SK-N-SH (cell line): ENCODE data around the gene EDIL3. TPM values are rescaled to one million over a fixed set of nuclear protein-coding genes. Genes with fewer than 3 reads are reported as not detected.

Source experiments
- CTCF ChIA-PET: fragments of 300-600, 350-600 bp; formaldehyde crosslinking; extraction: SDS; loops from one replicate; lab custom pipeline; 2021; lab: Yijun Ruan, JAX
- POLR2A ChIA-PET: fragments of 350-600 bp; sonication (Branson Sonifier 250); formaldehyde crosslinking; extraction: SDS; loops from one replicate; lab custom pipeline; 2020; ENCODE audit warnings: antibody characterized with exemption, inconsistent platforms; lab: Yijun Ruan, JAX
- DNase-seq: peaks from one replicate; pipeline ENCODE4 v3.0.0; 2012
- H2AFZ ChIP-seq: fragments of 200-600 bp; sonication (generic); 2 replicates; pipeline ENCODE4 v1.8.1; 2016; ENCODE audit warnings: antibody characterized with exemption, mild to moderate bottlenecking, low read depth
- H3F3A ChIP-seq: fragments of 200-600 bp; sonication (generic); replicated peaks from 2 replicates; pipeline ENCODE3; 2016; ENCODE audit warnings: antibody characterized with exemption, mild to moderate bottlenecking; ENCODE audit not compliant: insufficient read depth
- H3K27ac ChIP-seq, 2 experiments: fragments of 200-500 bp in 1 of 2; fragments of 200-600 bp in 1 of 2; sonication (Bioruptor generic) in 1 of 2; sonication (generic), shearing (Covaris generic) in 1 of 2; 2 replicates each; pipeline versions ENCODE4 v1.5.1 to v1.6.1; 2014 to 2016; ENCODE audit warnings: low read depth in 2 of 2, inconsistent platforms in 1 of 2, low read length in 1 of 2, mild to moderate bottlenecking in 1 of 2, mixed read lengths in 1 of 2
- H3K27me3 ChIP-seq: fragments of 200-600 bp; sonication (generic), shearing (Covaris generic); 2 replicates; pipeline ENCODE4 v1.6.1; 2016; ENCODE audit warnings: mixed run types; ENCODE audit not compliant: insufficient read depth
- H3K36me3 ChIP-seq, 2 experiments: fragments of 200-500 bp in 1 of 2; fragments of 200-600 bp in 1 of 2; sonication (Bioruptor generic) in 1 of 2; sonication (generic) in 1 of 2; replicated peaks in 1 of 2; 2 replicates each; pipeline versions ENCODE3 to v1.5.1; 2014 to 2016; ENCODE audit warnings: low read length in 1 of 2, mild to moderate bottlenecking in 1 of 2; ENCODE audit not compliant: insufficient read depth in 2 of 2, control insufficient read depth in 1 of 2
- H3K4me1 ChIP-seq, 2 experiments: fragments of 200-500 bp in 1 of 2; fragments of 200-600 bp in 1 of 2; sonication (Bioruptor generic) in 1 of 2; sonication (generic), shearing (Covaris generic) in 1 of 2; 2 replicates each; pipeline versions ENCODE4 v1.5.1 to v1.6.1; 2014 to 2016; ENCODE audit warnings: low read depth in 1 of 2, low read length in 1 of 2, mixed run types in 1 of 2; ENCODE audit not compliant: insufficient read depth in 2 of 2, control insufficient read depth in 1 of 2
- H3K4me2 ChIP-seq: fragments of 200-600 bp; sonication (generic), shearing (Covaris generic); 2 replicates; pipeline ENCODE4 v1.6.1; 2017; ENCODE audit warnings: mixed run types
- H3K4me3 ChIP-seq, 2 experiments: fragments of 200-500 bp in 1 of 2; fragments of 200-600 bp in 1 of 2; sonication (Bioruptor generic) in 1 of 2; sonication (generic), shearing (Covaris generic) in 1 of 2; 2 replicates each; pipeline versions ENCODE4 v1.5.1 to v1.8.1; 2014 to 2016; ENCODE audit warnings: low read depth in 2 of 2, inconsistent platforms in 1 of 2, low read length in 1 of 2, mild to moderate bottlenecking in 1 of 2, mixed read lengths in 1 of 2, moderate library complexity in 1 of 2
- H3K79me2 ChIP-seq: fragments of 200-600 bp; sonication (generic); 2 replicates; pipeline ENCODE4 v1.8.1; 2017; ENCODE audit warnings: mild to moderate bottlenecking; ENCODE audit not compliant: insufficient read depth
- H3K9ac ChIP-seq: fragments of 200-600 bp; sonication (generic); 2 replicates; pipeline ENCODE4 v1.6.1; 2017; ENCODE audit warnings: mixed run types
- H3K9me2 ChIP-seq: fragments of 200-600 bp; sonication (generic); 2 replicates; pipeline ENCODE4 v1.6.1; 2017; ENCODE audit warnings: mixed run types
- H3K9me3 ChIP-seq: fragments of 200-600 bp; sonication (generic); 2 replicates; pipeline ENCODE4 v1.6.1; 2017; ENCODE audit warnings: mixed run types, mild to moderate bottlenecking, moderate library complexity
- H4K20me1 ChIP-seq: fragments of 200-600 bp; sonication (generic); 2 replicates; pipeline ENCODE4 v1.6.1; 2017; ENCODE audit warnings: mild to moderate bottlenecking, mixed run types; ENCODE audit not compliant: insufficient read depth
- CTCF ChIP-seq: fragments of 200-600 bp; sonication (generic); IDR thresholded peaks from 2 replicates; pipeline ENCODE4 v1.6.1; 2017; ENCODE audit warnings: antibody characterized with exemption, mild to moderate bottlenecking, moderate library complexity
- EP300 ChIP-seq, 2 experiments: IDR thresholded peaks; 2 replicates each; pipeline versions ENCODE4 v1.4.0 to v1.6.1; 2012; ENCODE audit warnings: borderline replicate concordance in 1 of 2, low read depth in 1 of 2, low read length in 1 of 2
- EZH2phosphoT487 ChIP-seq: fragments of 200-600 bp; sonication (generic); IDR thresholded peaks from 2 replicates; pipeline ENCODE4 v1.6.1; 2017; ENCODE audit warnings: low read depth, mixed run types, mild to moderate bottlenecking, antibody characterized with exemption, moderate library complexity, borderline replicate concordance
- MEF2A ChIP-seq: IDR thresholded peaks from 2 replicates; pipeline ENCODE4 v1.4.0; 2012; ENCODE audit warnings: low read depth, borderline replicate concordance
- MXI1 ChIP-seq: IDR thresholded peaks from 2 replicates; pipeline ENCODE4 v1.6.1; 2012; ENCODE audit warnings: mild to moderate bottlenecking, low read depth, low read length, improper control_type of control experiment
- RAD21 ChIP-seq: IDR thresholded peaks from 2 replicates; pipeline ENCODE4 v1.6.1; 2012; ENCODE audit warnings: mild to moderate bottlenecking, low read length
- RCOR1 ChIP-seq: fragments of 150-350 bp; IDR thresholded peaks from 2 replicates; pipeline ENCODE4 v1.6.1; 2017; ENCODE audit warnings: antibody characterized with exemption, low read length
- RFX5 ChIP-seq: IDR thresholded peaks from 2 replicates; pipeline ENCODE4 v1.6.1; 2012; ENCODE audit warnings: mild to moderate bottlenecking, improper control_type of control experiment, low read length
- TCF12 ChIP-seq: IDR thresholded peaks from 2 replicates; pipeline ENCODE4 v1.4.0; 2012
- USF2 ChIP-seq: fragments of 150-350 bp; IDR thresholded peaks from 2 replicates; pipeline ENCODE4 v1.6.1; 2017; ENCODE audit warnings: antibody characterized with exemption, low read length, low read depth, borderline replicate concordance
- WGBS: methylation state at CpG from one replicate; pipeline ENCODE4 v1.1.6; 2017; ENCODE audit warnings: low lambda C conversion rate; 5-methylcytosine and 5-hydroxymethylcytosine counted together
- polyA plus RNA-seq, 3 experiments: library from polyadenylated mRNA; depleted of rRNA; stranded (reverse); fragments of >200 nt; gene quantifications; 2 replicates each; pipeline ENCODE4 v1.2.3, GENCODE V29; 2012
- TF ChIP-seq, protein P1 (sequence below): IDR thresholded peaks from 2 replicates; pipeline ENCODE4 v1.4.0; 2012; ENCODE audit warnings: low read depth, borderline replicate concordance

The EDIL3 gene
- polyA plus RNA-seq, 1 of the 3 experiments (the other 2 are of a cell fraction), result 51.5 TPM

GRCh38 chr5:84260140-84260539 is 124.5 kb downstream of the EDIL3 start:
- H3K9me3 ChIP-seq, result no peaks in the 10 kb centered on the region
- peaks cover 5% of the 10 kb centered on the region for H3F3A ChIP-seq
- no peak overlapping the region for H3K9ac ChIP-seq
- no peaks in the 10 kb centered on the region for H3K27me3 ChIP-seq
- TF ChIP-seq USF2 (no peak), RAD21 (no peak), RFX5 (no peak)
- TF ChIP-seq, all 33 proteins: peak for 0
- no peak overlapping the region for H3K4me2 ChIP-seq
- H3K4me3 ChIP-seq, result no peak overlapping the region
- DNase-seq, result no peak
- H3K27ac ChIP-seq, result no peak overlapping the region
- ChIA-PET CTCF (interaction anchor here (0.8 kb wide), 1 partner anchor 12 kb away, joined by 4 read pairs; no protein-coding TSS in a partner anchor), POLR2A (no interaction called here)
- H3K4me1 ChIP-seq, result peaks cover 3 to 5% of the 10 kb centered on the region in 2 experiments; a peak in 2 of 4 replicates
- H2AFZ ChIP-seq, result no peak overlapping the region
- WGBS, result 96% methylated on average over 1 of the region's 1 CpG
- peaks cover 16% of the 10 kb centered on the region for H3K79me2 ChIP-seq
- no peaks in the 10 kb centered on the region for H3K9me2 ChIP-seq
- no peaks in the 10 kb centered on the region for H4K20me1 ChIP-seq
- no peaks in the 10 kb centered on the region for H3K36me3 ChIP-seq

DNA sequence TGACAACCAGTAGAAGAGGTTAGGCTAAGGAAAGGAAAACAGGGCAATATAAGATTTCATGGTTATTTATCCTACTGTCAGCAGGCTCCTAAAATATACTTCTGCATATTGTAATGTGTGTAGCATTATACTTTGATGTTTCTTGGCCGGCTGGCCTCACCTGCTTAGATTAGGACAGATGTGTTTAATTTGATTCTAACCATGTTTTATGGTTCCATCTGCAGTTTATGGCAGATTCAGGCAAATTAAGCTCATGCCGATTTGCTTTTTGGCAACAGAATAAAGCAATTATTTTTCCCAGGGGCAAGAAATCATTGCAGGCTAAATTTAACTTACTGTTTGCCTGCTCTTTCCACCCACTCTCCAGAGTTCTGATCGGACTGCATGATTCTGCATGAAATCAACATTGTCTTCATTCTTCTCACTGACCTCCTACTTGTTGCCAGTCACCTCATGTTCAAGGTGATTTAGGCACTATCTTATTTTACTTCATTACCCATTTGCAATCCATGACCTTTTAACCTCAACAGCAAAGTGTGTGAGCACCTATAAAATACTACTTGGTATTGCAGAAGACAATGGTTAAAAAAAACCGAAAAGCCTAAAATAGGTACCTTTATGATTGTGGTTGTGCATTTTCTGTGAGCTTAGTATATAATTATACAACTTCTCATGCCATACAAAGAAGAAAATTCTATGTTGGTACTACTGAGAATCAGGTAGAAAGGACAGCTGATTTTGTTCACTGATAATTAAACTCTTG is 125.2 kb downstream of the EDIL3 start:
- H3K4me2 ChIP-seq, result no peak overlapping the region
- peaks cover 3 to 5% of the 10 kb centered on the region in 2 experiments; a peak in 2 of 4 replicates for H3K4me1 ChIP-seq
- H3K9me2 ChIP-seq, result no peaks in the 10 kb centered on the region
- H3K27me3 ChIP-seq, result no peaks in the 10 kb centered on the region
- H3K79me2 ChIP-seq, result peaks cover 17% of the 10 kb centered on the region
- no peak overlapping the region for H2AFZ ChIP-seq
- no peaks in the 10 kb centered on the region for H4K20me1 ChIP-seq
- no peak overlapping the region for H3K27ac ChIP-seq
- CTCF ChIA-PET, result interaction anchor here (0.8 kb wide), 1 partner anchor 12 kb away, joined by 4 read pairs; no protein-coding TSS in a partner anchor
- WGBS, result 64% methylated on average over 4 of the region's 4 CpGs
- peaks cover 5% of the 10 kb centered on the region for H3F3A ChIP-seq
- TF ChIP-seq RAD21, result no peak
- no peak for TF ChIP-seq CTCF
- no peak for TF ChIP-seq MEF2A
- no peak for TF ChIP-seq EZH2phosphoT487
- TF ChIP-seq RCOR1, result no peak
- TF ChIP-seq MXI1, result no peak
- TF ChIP-seq, protein P1, sequence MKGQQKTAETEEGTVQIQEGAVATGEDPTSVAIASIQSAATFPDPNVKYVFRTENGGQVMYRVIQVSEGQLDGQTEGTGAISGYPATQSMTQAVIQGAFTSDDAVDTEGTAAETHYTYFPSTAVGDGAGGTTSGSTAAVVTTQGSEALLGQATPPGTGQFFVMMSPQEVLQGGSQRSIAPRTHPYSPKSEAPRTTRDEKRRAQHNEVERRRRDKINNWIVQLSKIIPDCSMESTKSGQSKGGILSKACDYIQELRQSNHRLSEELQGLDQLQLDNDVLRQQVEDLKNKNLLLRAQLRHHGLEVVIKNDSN, result no peak
- peak in 1 of 2 experiments; percentile 70; a peak in 2 of 4 replicates for TF ChIP-seq EP300 (IDR thresholded peaks at IDR 0.05; ENCODE audit: borderline replicate concordance in 1 of 2, low read depth in 1 of 2, low read length in 1 of 2)
- 0 out of 2 replicates have a peak, but pooled peaks have one; percentile 13 for TF ChIP-seq TCF12
- TF ChIP-seq, all 33 proteins: peak for 2
- POLR2A ChIA-PET, result no interaction called here
- DNase-seq, result no peak
- H3K36me3 ChIP-seq, result no peaks in the 10 kb centered on the region
- no peaks in the 10 kb centered on the region for H3K9me3 ChIP-seq
- H3K4me3 ChIP-seq, result no peak overlapping the region
- H3K9ac ChIP-seq, result no peak overlapping the region
